H1 (cell line): Measurements from ENCODE around the gene CNRIP1. TPM values are rescaled to one million over a fixed set of nuclear protein-coding genes. Genes with fewer than 3 reads are reported as not detected.

Experiments used
- CTCF ChIA-PET: fragments of 300-600 bp; sonication (Branson Sonifier 250); formaldehyde crosslinking; loops from one replicate; lab custom pipeline; 2021; ENCODE audit not compliant: partially characterized antibody; lab: Charles Lee
- POLR2A ChIA-PET: fragments of 300-600 bp; sonication (Branson Sonifier 250); formaldehyde crosslinking; loops from one replicate; lab custom pipeline; 2021; ENCODE audit warnings: inconsistent platforms; ENCODE audit not compliant: partially characterized antibody; lab: Charles Lee
- DNase-seq, 2 experiments: peaks; one replicate each; pipeline versions ENCODE4 v3.0.0 to v3.0.0-alpha.2; 2010 to 2022; ENCODE audit warnings: low spot score in 2 of 2, low read depth in 1 of 2, mixed read lengths in 1 of 2
- FAIRE-seq: peaks from 2 replicates; lab custom pipeline; 2011; peaks lifted over from hg19 to GRCh38; lab: Jason Lieb, UNC
- H2AFZ ChIP-seq: 2 replicates; pipeline ENCODE4 v1.8.1; 2012; ENCODE audit warnings: low read length, inconsistent platforms
- H2AK5ac ChIP-seq: 2 replicates; pipeline ENCODE4 v1.6.1; 2013; ENCODE audit warnings: low read depth, low read length
- H2BK120ac ChIP-seq: replicated peaks from 2 replicates; pipeline ENCODE3; 2013; ENCODE audit warnings: low read depth, low read length, inconsistent platforms
- H2BK12ac ChIP-seq: 2 replicates; pipeline ENCODE4 v1.6.1; 2013; ENCODE audit warnings: low read depth, low read length
- H2BK15ac ChIP-seq: 2 replicates; pipeline ENCODE4 v1.6.1; 2013; ENCODE audit warnings: low read length
- H2BK20ac ChIP-seq: 2 replicates; pipeline ENCODE4 v1.6.1; 2013; ENCODE audit warnings: low read length
- H2BK5ac ChIP-seq: 2 replicates; pipeline ENCODE4 v1.6.1; 2013; ENCODE audit warnings: low read depth, low read length
- H3K14ac ChIP-seq: 2 replicates; pipeline ENCODE4 v1.6.1; 2013; ENCODE audit warnings: inconsistent platforms; ENCODE audit not compliant: insufficient read length
- H3K18ac ChIP-seq: 2 replicates; pipeline ENCODE4 v1.6.1; 2013; ENCODE audit warnings: low read length; ENCODE audit errors: extremely low read depth
- H3K23ac ChIP-seq: 2 replicates; pipeline ENCODE4 v1.6.1; 2013; ENCODE audit warnings: inconsistent platforms; ENCODE audit not compliant: insufficient read length
- H3K23me2 ChIP-seq: 2 replicates; pipeline ENCODE4 v1.6.1; 2013; ENCODE audit warnings: low read depth, low read length
- H3K27ac ChIP-seq: 2 replicates; pipeline ENCODE4 v1.6.1; 2011; ENCODE audit warnings: low read depth, low read length, inconsistent platforms
- H3K27me3 ChIP-seq, 4 experiments: replicated peaks in 1 of 4; 1 replicate in 1 of 4; 2 replicates in 3 of 4; pipeline versions ENCODE4 v1.6.1 to v1.8.1; 2011 to 2013; ENCODE audit warnings: low read length in 3 of 4, mild to moderate bottlenecking in 3 of 4, inconsistent platforms in 2 of 4, mixed read lengths in 2 of 4, moderate library complexity in 1 of 4; ENCODE audit not compliant: control insufficient read depth in 3 of 4, insufficient read depth in 3 of 4; ENCODE audit errors: extremely low read depth in 1 of 4
- H3K36me3 ChIP-seq, 4 experiments: 2 replicates each; pipeline versions ENCODE4 v1.6.1 to v1.8.1; 2011 to 2013; ENCODE audit warnings: mild to moderate bottlenecking in 4 of 4, low read length in 3 of 4, moderate library complexity in 2 of 4, control low read depth in 1 of 4, inconsistent platforms in 1 of 4; ENCODE audit not compliant: insufficient read depth in 4 of 4, control insufficient read depth in 2 of 4
- H3K4ac ChIP-seq: replicated peaks from 2 replicates; pipeline ENCODE3; 2013; ENCODE audit warnings: low read length, low read depth, mixed read lengths, inconsistent platforms; ENCODE audit not compliant: insufficient read length
- H3K4me1 ChIP-seq, 4 experiments: replicated peaks in 1 of 4; 1 replicate in 1 of 4; 2 replicates in 3 of 4; pipeline versions ENCODE4 v1.6.1 to v1.8.1; 2011 to 2013; ENCODE audit warnings: low read length in 3 of 4, inconsistent platforms in 2 of 4, mixed read lengths in 1 of 4; ENCODE audit not compliant: insufficient read depth in 4 of 4, control insufficient read depth in 3 of 4
- H3K4me2 ChIP-seq, 2 experiments: 2 replicates each; pipeline versions ENCODE4 v1.6.1 to v1.8.1; 2011 to 2013; ENCODE audit warnings: low read depth in 2 of 2, low read length in 2 of 2, control low read depth in 1 of 2, inconsistent platforms in 1 of 2, mild to moderate bottlenecking in 1 of 2; ENCODE audit not compliant: insufficient read depth in 1 of 2
- H3K4me3 ChIP-seq, 4 experiments: fragments of 200-600, 300-600 bp in 1 of 4; sonication (generic), shearing (Covaris generic), sonication (Bioruptor Twin) in 1 of 4; 2 replicates each; pipeline versions ENCODE4 v1.5.1 to v1.8.1; 2011 to 2016; ENCODE audit warnings: low read length in 4 of 4, low read depth in 3 of 4, control low read depth in 2 of 4, inconsistent platforms in 2 of 4, mild to moderate bottlenecking in 2 of 4, mixed read lengths in 1 of 4, moderate library complexity in 1 of 4; ENCODE audit not compliant: insufficient read depth in 2 of 4; ENCODE audit errors: extremely low read depth in 1 of 4
- H3K56ac ChIP-seq: replicated peaks from 2 replicates; pipeline ENCODE3; 2013; ENCODE audit warnings: low read depth, mild to moderate bottlenecking, mixed read lengths, low read length, inconsistent platforms; ENCODE audit not compliant: insufficient read length
- H3K79me1 ChIP-seq: 2 replicates; pipeline ENCODE4 v1.6.1; 2013; ENCODE audit warnings: low read depth, low read length, control low read depth
- H3K79me2 ChIP-seq, 2 experiments: 2 replicates each; pipeline versions ENCODE4 v1.6.1 to v1.8.1; 2012 to 2013; ENCODE audit warnings: low read length in 2 of 2, mild to moderate bottlenecking in 2 of 2, inconsistent platforms in 1 of 2; ENCODE audit not compliant: insufficient read depth in 2 of 2, control insufficient read depth in 1 of 2
- H3K9ac ChIP-seq, 4 experiments: replicated peaks in 1 of 4; 1 replicate in 1 of 4; 2 replicates in 3 of 4; pipeline versions ENCODE4 v1.6.1 to v1.8.1; 2011 to 2013; ENCODE audit warnings: low read depth in 3 of 4, low read length in 3 of 4, control low read depth in 2 of 4, mild to moderate bottlenecking in 2 of 4, moderate library complexity in 2 of 4, inconsistent platforms in 1 of 4; ENCODE audit errors: extremely low read depth in 1 of 4
- H3K9me3 ChIP-seq, 2 experiments: 2 replicates each; pipeline versions ENCODE4 v1.6.1 to v1.8.1; 2012 to 2013; ENCODE audit warnings: mild to moderate bottlenecking in 2 of 2, moderate library complexity in 2 of 2, control low read depth in 1 of 2, inconsistent platforms in 1 of 2, low read depth in 1 of 2, low read length in 1 of 2, mixed read lengths in 1 of 2; ENCODE audit not compliant: insufficient read depth in 2 of 2
- H4K20me1 ChIP-seq, 2 experiments: replicated peaks in 1 of 2; 2 replicates each; pipeline versions ENCODE3 to v1.8.1; 2011 to 2013; ENCODE audit warnings: inconsistent platforms in 2 of 2, low read length in 2 of 2, mild to moderate bottlenecking in 1 of 2; ENCODE audit not compliant: insufficient read depth in 2 of 2, control insufficient read depth in 1 of 2
- H4K5ac ChIP-seq: 2 replicates; pipeline ENCODE4 v1.6.1; 2013; ENCODE audit warnings: low read length, low read depth, mixed read lengths, inconsistent platforms; ENCODE audit not compliant: insufficient read length
- H4K8ac ChIP-seq: 2 replicates; pipeline ENCODE4 v1.8.0; 2013; ENCODE audit warnings: mild to moderate bottlenecking, moderate library complexity, low read length, inconsistent platforms; ENCODE audit not compliant: insufficient read depth; ENCODE audit errors: extremely low read depth
- H4K91ac ChIP-seq: replicated peaks from 2 replicates; pipeline ENCODE3; 2013; ENCODE audit warnings: low read length, mixed read lengths, inconsistent platforms; ENCODE audit not compliant: insufficient read length
- TAF1 ChIP-seq: IDR thresholded peaks from 2 replicates; pipeline ENCODE4 v1.6.1; 2011; ENCODE audit warnings: mild to moderate bottlenecking, low read depth, low read length
- WGBS, 2 experiments: shearing (Covaris generic) in 1 of 2; methylation state at CpG; one replicate each; pipeline versions ENCODE4 v1.1.6 to v1.1.7; 2013 to 2015; ENCODE audit warnings: low lambda C conversion rate in 2 of 2, mixed read lengths in 2 of 2, inconsistent platforms in 1 of 2, low coverage in 1 of 2, missing lambda C conversion rate in 1 of 2; ENCODE audit not compliant: insufficient replicate concordance in 2 of 2, insufficient coverage in 1 of 2, insufficient read length in 1 of 2; ENCODE audit errors: extremely low coverage in 1 of 2, missing lambda C conversion rate in 1 of 2; 5-methylcytosine and 5-hydroxymethylcytosine counted together
- polyA plus RNA-seq, 7 experiments: library from polyadenylated mRNA; depleted of rRNA in 3 of 7; stranded (reverse) in 5 of 7; unstranded in 2 of 7; fragments of >200 nt in 5 of 7; fragments of 200-250 nt in 2 of 7; gene quantifications; 1 replicate in 5 of 7; 2 replicates in 1 of 7; 4 replicates in 1 of 7; pipeline versions ENCODE4 v1.2.1 to v1.2.3, GENCODE V29; 2011 to 2013; ENCODE audit warnings: missing spikeins in 2 of 7, mixed read lengths in 2 of 7
- total RNA-seq: library from RNA; stranded (reverse); fragmentation: NEBNext Ultra II Directional; extraction: Animal tissue kit (Norgen Biotek cat#: 25700); gene quantifications from 2 replicates; pipeline ENCODE4 v1.2.1, GENCODE V29; 2021

The CNRIP1 gene
- total and polyA plus RNA-seq, 2 of the 8 experiments (the other 6 are each of a cell fraction or from before 2014, with no cell fraction given), result 4.6 to 7.0 TPM

DNA sequence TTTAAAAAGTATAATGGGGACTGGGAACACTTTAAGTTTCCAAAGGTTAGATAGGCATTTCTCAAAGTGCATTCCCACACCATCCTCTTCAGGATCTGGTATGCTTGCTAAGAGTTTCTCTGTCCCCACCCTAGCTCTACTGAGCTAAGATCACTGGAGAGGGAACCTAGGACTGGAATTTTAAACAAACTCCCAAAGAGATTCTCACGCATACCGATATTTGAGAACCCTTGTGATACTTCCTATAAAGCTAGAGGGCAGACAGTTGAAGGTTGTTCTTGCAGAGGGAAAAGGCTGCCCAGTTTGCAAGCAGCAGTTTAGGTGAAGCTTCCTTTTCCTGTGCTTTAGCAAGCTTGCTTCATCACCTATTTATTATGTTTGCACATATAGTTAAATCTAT, 3.6 kb downstream of the CNRIP1 start:
- CTCF ChIA-PET, result interaction anchor here (0.7 to 1.3 kb wide), 4 partner anchors 12 to 42 kb away, joined by 3 to 4 read pairs (median 3); no protein-coding TSS in a partner anchor
- Histone ChIP-seq H3K4ac (no peak overlapping the region), H4K20me1 (no peaks in the 10 kb centered on the region), H3K79me1 (no peaks in the 10 kb centered on the region), H2BK15ac (no peak overlapping the region), H3K14ac (no peak overlapping the region), H3K4me2 (no peak overlapping the region), H3K27ac (no peak overlapping the region), H2BK5ac (no peak overlapping the region), H3K23ac (no peak overlapping the region), H2BK20ac (no peak overlapping the region), H3K4me3 (no peak overlapping the region), H3K36me3 (no peaks in the 10 kb centered on the region), H2AK5ac (no peak overlapping the region), H2BK12ac (no peak overlapping the region), H3K18ac (no peak overlapping the region), H3K23me2 (peaks cover 19% of the 10 kb centered on the region; the same call in 1 of the 2 replicates), H3K56ac (no peak overlapping the region), H3K4me1 (peaks cover 0 to 3% (median 0%) of the 10 kb centered on the region in 4 experiments; a peak in 1 of 7 replicates), H4K8ac (no peak overlapping the region), H4K91ac (no peak overlapping the region), H3K9ac (no peak overlapping the region), H2AFZ (no peak overlapping the region), H3K79me2 (no peaks in the 10 kb centered on the region), H3K9me3 (no peaks in the 10 kb centered on the region), H3K27me3 (peaks cover 0 to 32% (median 26%) of the 10 kb centered on the region in 4 experiments; a peak in 6 of 7 replicates), H4K5ac (no peak overlapping the region), H2BK120ac (no peak overlapping the region)
- FAIRE-seq (no peak), DNase-seq (no peak)
- POLR2A ChIA-PET, result interaction anchor here (1.4 kb wide), 1 partner anchor 11 kb away, joined by 5 read pairs; no protein-coding TSS in a partner anchor
- no peak for TF ChIP-seq TAF1
- 98% methylated on average over 2 of the region's 2 CpGs; no CpG with 5 or more reads in 1 of the 2 experiments for WGBS, 2 experiments
